PC-3 (cell line): ENCODE measurements around the gene PTPRD.

Experiments used
- EZH2 ChIP-seq: fragments of 300-600 bp; sonication (generic); IDR thresholded peaks from one replicate; pipeline ENCODE4 v1.6.1; 2017; ENCODE audit warnings: antibody characterized with exemption, mild to moderate bottlenecking, low read length; ENCODE audit not compliant: unreplicated experiment
- TF ChIP-seq, protein P1 (sequence below): fragments of 300-600 bp; sonication (generic); conservative IDR thresholded peaks from 2 replicates; pipeline ENCODE4 v1.5.1; 2017; ENCODE audit warnings: antibody characterized with exemption, low read depth, mild to moderate bottlenecking, low read length

DNA sequence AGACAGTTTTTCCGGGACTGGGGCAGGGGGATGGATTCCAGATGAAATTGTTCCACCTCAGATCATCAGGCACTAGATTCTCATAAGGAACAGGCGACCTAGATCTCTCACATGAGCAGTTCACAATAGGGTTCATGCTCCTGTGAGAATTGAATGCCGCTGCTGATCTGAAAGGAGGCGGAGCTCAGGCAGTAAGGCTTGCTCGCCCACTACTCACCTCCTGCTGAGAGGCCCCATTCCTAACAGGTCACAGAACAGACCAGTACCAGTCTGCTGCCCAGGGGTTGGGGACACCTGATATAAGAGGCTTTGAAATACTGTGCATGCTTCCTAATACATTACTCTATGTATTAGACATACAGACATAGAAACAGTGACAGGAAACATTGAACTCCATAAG is 41.1 kb downstream of the PTPRD start:
- TF ChIP-seq, protein P1, sequence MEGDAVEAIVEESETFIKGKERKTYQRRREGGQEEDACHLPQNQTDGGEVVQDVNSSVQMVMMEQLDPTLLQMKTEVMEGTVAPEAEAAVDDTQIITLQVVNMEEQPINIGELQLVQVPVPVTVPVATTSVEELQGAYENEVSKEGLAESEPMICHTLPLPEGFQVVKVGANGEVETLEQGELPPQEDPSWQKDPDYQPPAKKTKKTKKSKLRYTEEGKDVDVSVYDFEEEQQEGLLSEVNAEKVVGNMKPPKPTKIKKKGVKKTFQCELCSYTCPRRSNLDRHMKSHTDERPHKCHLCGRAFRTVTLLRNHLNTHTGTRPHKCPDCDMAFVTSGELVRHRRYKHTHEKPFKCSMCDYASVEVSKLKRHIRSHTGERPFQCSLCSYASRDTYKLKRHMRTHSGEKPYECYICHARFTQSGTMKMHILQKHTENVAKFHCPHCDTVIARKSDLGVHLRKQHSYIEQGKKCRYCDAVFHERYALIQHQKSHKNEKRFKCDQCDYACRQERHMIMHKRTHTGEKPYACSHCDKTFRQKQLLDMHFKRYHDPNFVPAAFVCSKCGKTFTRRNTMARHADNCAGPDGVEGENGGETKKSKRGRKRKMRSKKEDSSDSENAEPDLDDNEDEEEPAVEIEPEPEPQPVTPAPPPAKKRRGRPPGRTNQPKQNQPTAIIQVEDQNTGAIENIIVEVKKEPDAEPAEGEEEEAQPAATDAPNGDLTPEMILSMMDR: no peak
- TF ChIP-seq EZH2: no peak
